HuH-7.5 (cell line): Measurements from ENCODE around the gene OR8S1.

Source experiments
- DNase-seq: peaks from one replicate; pipeline ENCODE4 v3.0.0; 2011; ENCODE audit warnings: low spot score

OR8S1 gene

DNA sequence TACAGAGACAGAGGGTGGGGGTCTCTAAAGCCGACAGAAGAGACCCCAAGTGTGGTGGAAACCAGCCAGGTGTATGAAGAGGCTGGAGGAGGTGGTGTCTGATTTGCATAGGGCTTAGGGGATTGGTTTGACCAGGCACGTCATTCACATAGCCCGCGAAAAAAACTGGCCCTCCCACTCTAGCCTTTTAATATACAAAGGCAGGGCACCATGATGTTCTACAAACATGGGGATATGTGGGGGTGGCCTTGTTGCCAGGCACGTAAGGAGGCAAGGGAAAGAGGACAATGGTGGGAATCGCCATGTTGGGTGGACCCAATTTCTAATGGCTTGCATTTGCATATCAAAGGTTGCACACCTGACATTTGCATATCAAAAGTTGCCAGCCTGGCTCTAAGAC lies 31.2 kb downstream of the OR8S1 start:
- no peak for DNase-seq

DNA sequence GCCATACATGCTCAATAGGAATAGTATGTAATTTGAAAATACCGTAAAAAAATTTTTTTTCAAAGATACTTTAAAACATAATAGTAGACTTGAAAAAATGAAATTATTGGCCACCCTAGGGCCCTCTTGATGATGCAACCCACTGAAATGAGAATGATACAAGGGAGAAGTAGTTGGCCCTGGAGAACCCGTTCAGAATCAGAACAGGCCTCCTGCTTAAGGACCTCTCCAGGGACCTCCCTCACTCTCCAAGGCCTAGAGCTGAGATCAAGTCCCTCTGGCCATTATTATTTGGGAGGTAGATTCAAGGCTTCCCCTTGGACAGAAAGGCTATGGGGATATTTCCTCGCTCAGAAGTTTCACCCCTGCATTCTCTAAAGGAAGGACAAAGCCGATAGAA lies 32.5 kb downstream of the OR8S1 start:
- DNase-seq: no peak

DNA sequence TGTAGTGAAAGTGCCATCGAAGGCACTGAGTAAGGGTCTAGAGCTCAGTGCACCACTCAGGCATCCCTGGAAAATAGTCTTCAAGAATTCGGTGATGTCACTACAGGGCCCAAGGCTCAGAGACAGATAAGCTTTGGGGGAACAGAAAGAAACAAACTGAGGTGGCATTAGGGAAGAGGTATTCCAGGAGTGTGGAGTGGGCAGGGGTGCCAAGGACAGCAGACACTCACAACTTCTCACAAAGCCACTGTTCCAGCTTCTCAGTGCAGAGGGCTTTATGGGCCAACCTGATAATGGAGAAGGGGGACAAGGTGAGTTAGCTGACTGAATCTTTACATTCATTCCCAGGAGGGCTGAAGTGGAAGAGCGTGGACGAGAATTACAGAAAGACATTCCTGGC lies 42.3 kb downstream of the OR8S1 start:
- DNase-seq: no peak

DNA sequence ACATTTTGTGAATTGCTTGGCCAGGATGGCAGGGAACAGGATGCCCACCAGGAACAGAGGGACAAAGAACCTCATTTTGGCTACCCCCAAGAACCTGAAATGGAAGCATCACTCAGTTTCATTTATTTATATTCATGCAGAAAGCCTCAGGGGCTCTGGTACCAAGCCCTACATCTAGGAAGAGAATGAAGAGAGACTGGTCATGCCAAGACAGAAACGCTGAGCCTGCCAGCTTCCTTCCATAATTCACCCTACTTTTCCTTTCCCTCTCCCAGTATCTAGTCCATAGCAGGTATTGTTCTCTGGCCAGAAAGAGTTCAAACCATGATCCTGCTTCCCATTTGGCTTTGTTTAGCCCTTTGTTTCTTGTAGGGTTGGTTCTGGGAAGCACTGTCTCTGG lies 44.5 kb downstream of the OR8S1 start, which contains the start of gene LALBA:
TSS of gene LALBA (minus strand) at position 101 of the 400 bp plus-strand sequence. CDS start at position 75, 26 bp downstream.
- DNase-seq: no peak

DNA sequence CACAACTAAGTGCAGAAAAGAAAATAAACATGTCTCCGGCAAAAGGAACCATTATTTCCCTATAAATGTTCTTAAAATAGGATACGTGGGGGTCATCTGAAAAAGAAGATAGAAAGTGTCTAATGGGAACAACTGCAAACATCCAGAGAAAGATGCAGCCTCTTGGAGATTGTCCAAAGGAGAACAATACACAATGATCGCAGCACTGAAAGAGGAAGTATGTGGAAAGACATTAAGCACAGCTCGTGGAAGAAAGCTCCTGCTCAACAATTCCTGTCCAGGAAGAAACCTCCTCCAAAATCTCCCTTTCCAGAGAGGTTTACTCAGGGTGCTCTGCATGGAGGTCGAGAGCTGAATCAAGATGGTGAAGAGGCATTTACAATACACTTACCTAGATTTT lies 46.9 kb downstream of the OR8S1 start:
- DNase-seq: no peak
